ENCODE data around the gene ZNF320.
"Not testable (repeated sequence)": the region's sequence is repeated elsewhere in the genome, so short reads cannot be mapped to it uniquely, and the experiment has no call there.

Gene ZNF320

DNA sequence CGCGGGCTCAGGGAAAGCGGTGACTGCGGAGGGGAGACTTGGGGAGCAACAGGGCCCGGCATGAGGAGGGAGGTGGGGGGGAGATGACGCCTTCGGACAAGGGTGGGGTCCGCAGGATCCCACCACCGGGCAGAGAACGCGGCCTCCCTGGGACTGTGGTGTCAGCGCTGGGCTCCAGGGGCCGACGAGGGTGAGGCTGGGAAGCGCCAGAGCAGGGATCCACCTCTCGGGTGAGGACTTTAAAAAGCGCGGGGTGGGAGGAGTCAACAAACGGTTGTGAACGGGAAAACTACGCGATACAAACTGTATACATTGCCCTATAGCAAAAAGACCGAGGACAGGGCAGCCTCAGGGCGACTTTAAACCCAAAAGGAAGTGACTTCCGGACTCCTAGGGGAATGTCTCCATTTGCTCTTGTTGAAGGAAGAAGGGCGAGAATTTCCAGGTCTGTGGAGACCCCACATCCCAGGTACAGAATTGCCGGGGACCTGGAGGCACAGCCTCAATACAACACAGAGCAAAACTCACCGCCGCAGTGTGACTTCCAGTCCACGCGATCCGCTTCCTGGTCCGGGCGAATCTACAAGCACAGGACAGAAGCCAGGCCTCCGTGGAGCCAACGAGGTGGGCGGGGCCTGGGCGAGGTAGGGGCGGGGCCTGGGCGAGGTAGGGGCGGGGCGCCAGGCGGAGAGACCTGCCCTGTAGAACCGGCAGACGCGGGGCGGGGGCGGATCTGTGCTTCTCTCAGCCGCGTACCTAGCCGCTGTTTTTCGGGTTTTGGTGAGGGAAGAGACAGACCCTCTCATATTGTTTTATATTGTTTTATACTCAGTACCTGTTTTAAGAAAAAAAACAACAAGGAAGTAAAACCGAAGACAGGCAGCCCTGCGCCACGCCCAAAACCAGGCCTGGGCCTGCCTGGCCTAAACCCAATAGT lies 25.7 kb upstream of the ZNF320 start, which contains the start of gene ZNF888:
ZNF888 (minus strand) TSS at position 588 of the 937 bp plus-strand sequence. CDS start 5,555 bp downstream, outside the sequence.
- Mint-ChIP-seq H3K4me1 (peaks cover 28% of the 10 kb centered on the region), H3K36me3 (ENCODE audit: low read depth) (peaks cover 28% of the 10 kb centered on the region)

GRCh38 chr19:52917531-52917930 lies 20.1 kb upstream of the ZNF320 start:
- no peaks in the 10 kb centered on the region for H3K9me3 Mint-ChIP-seq
- no peak overlapping the region for H3K4me3 Mint-ChIP-seq
- H3K4me1 Mint-ChIP-seq = peaks cover 14% of the 10 kb centered on the region
- H3K36me3 Mint-ChIP-seq (ENCODE audit: low read depth) = peaks cover 45% of the 10 kb centered on the region
- H3K27me3 Mint-ChIP-seq (ENCODE audit: low read depth) = peaks cover 3% of the 10 kb centered on the region
- H3K27ac Mint-ChIP-seq = no peak overlapping the region
- TF ChIP-seq CTCF (IDR thresholded peaks at IDR 0.05; ENCODE audit: unreplicated experiment in 3 of 3) = no peak

More for the DNA sequence above, 25.7 kb upstream of the ZNF320 start, which contains the start of gene ZNF888:
- Mint-ChIP-seq H3K4me3 (peak within 1 kb of the TSS; percentile 96 to 97 (median 97)), H3K27ac (peak within 1 kb of the TSS; percentile 97 to 98 (median 97)), H3K27me3 (ENCODE audit: low read depth) (peaks cover 3% of the 10 kb centered on the region), H3K9me3 (no peaks in the 10 kb centered on the region)
- TF ChIP-seq CTCF (IDR thresholded peaks at IDR 0.05; ENCODE audit: unreplicated experiment in 3 of 3) = no peak

GRCh38 chr19:52910648-52911047 lies 13.2 kb upstream of the ZNF320 start:
- no peak overlapping the region for H3K4me3 Mint-ChIP-seq
- H3K4me1 Mint-ChIP-seq = no peaks in the 10 kb centered on the region
- H3K9me3 Mint-ChIP-seq = no peaks in the 10 kb centered on the region
- TF ChIP-seq CTCF (IDR thresholded peaks at IDR 0.05; ENCODE audit: unreplicated experiment in 3 of 3) = no peak
- no peaks in the 10 kb centered on the region for H3K27me3 Mint-ChIP-seq (ENCODE audit: low read depth)
- no peak overlapping the region for H3K27ac Mint-ChIP-seq
- H3K36me3 Mint-ChIP-seq (ENCODE audit: low read depth) = peaks cover 64% of the 10 kb centered on the region

GRCh38 chr19:52904052-52904780 lies 6.8 kb upstream of the ZNF320 start:
- H3K4me1 Mint-ChIP-seq, H3K4me3 Mint-ChIP-seq: not testable (repeated sequence)
- H3K27ac Mint-ChIP-seq = peak overlapping the region; percentile 62 to 87 (median 87)

GRCh38 chr19:52901842-52902241 lies 4.4 kb upstream of the ZNF320 start:
- H3K36me3 Mint-ChIP-seq (ENCODE audit: low read depth) = peaks cover 22% of the 10 kb centered on the region
- TF ChIP-seq CTCF (IDR thresholded peaks at IDR 0.05; ENCODE audit: unreplicated experiment in 3 of 3) = no peak
- no peaks in the 10 kb centered on the region for H3K27me3 Mint-ChIP-seq (ENCODE audit: low read depth)

More at GRCh38 chr19:52904052-52904780, 6.8 kb upstream of the ZNF320 start:
- not testable (repeated sequence) for H3K9me3 Mint-ChIP-seq; H3K27me3 Mint-ChIP-seq (ENCODE audit: low read depth)
- peaks cover 39% of the 10 kb centered on the region for H3K36me3 Mint-ChIP-seq (ENCODE audit: low read depth)

GRCh38 chr19:52898596-52898995 lies 1.2 kb upstream of the ZNF320 start:
- Mint-ChIP-seq H3K27ac (peak overlapping the region; percentile 95 to 97 (median 95)), H3K4me3 (peak overlapping the region; percentile 97 to 99 (median 98)), H3K36me3 (ENCODE audit: low read depth) (peaks cover 19% of the 10 kb centered on the region), H3K4me1 (peaks cover 23% of the 10 kb centered on the region)
- H3K27me3 Mint-ChIP-seq (ENCODE audit: low read depth); H3K9me3 Mint-ChIP-seq: not testable (repeated sequence)

More at GRCh38 chr19:52901842-52902241, 4.4 kb upstream of the ZNF320 start:
- H3K27ac Mint-ChIP-seq = peak overlapping the region; percentile 89 to 93 (median 91)
- H3K4me1 Mint-ChIP-seq = peaks cover 15% of the 10 kb centered on the region
- peak overlapping the region; percentile 22 to 25 (median 24) for H3K4me3 Mint-ChIP-seq
- H3K9me3 Mint-ChIP-seq = no peaks in the 10 kb centered on the region
